Cardiac muscle cell (in vitro differentiated cells and primary cell): ENCODE measurements around the gene ENPP6. TPM values are rescaled to one million over a fixed set of nuclear protein-coding genes. Genes with fewer than 3 reads are reported as not detected.

Source experiments
- DNase-seq, 2 donors: peaks; one replicate each; pipeline versions ENCODE4 v3.0.0 to v3.0.0-alpha.2; 2010 to 2017; ENCODE audit warnings: low read depth in 1 of 2, low spot score in 1 of 2
- H3K27ac ChIP-seq: fragments of 200-600 bp; sonication (generic); 2 replicates; pipeline ENCODE4 v1.5.1; 2016
- H3K27me3 ChIP-seq: fragments of 200-600 bp; sonication (generic); 2 replicates; pipeline ENCODE4 v1.6.0; 2016; ENCODE audit warnings: control low read depth
- H3K36me3 ChIP-seq: fragments of 200-600 bp; sonication (generic); 2 replicates; pipeline ENCODE4 v1.5.1; 2016; ENCODE audit warnings: control low read depth
- H3K4me1 ChIP-seq: fragments of 200-600 bp; sonication (generic); 2 replicates; pipeline ENCODE4 v1.8.1; 2017; ENCODE audit warnings: low read depth, mild to moderate bottlenecking, mixed run types
- H3K4me3 ChIP-seq: fragments of 200-600 bp; sonication (generic); 2 replicates; pipeline ENCODE4 v1.5.1; 2016; ENCODE audit warnings: mild to moderate bottlenecking
- H3K9me3 ChIP-seq: fragments of 200-600 bp; sonication (generic); 2 replicates; pipeline ENCODE4 v1.5.1; 2017; ENCODE audit warnings: low read depth, mild to moderate bottlenecking, control low read depth
- CTCF ChIP-seq: IDR thresholded peaks from 2 replicates; pipeline ENCODE4 v1.5.1; 2012; ENCODE audit warnings: low read depth, mild to moderate bottlenecking, low read length
- polyA plus RNA-seq: library from polyadenylated mRNA; unstranded; fragments of >200 nt; fragmentation: Nextera tagmentation; extraction: Ambion mirVana; gene quantifications from 2 replicates; pipeline ENCODE4 v1.2.1, GENCODE V29; 2016
- total RNA-seq: library from RNA; depleted of rRNA; stranded (reverse); fragments of >200 nt; gene quantifications from 2 replicates; pipeline ENCODE4 v1.2.3, GENCODE V29; 2016

ENPP6 gene
- total and polyA plus RNA-seq, 2 experiments from 2014 or later: not detected

GRCh38 chr4:184201179-184201578, 16.5 kb downstream of the ENPP6 start:
- H3K4me1 ChIP-seq: no peaks in the 10 kb centered on the region
- no peak for DNase-seq
- no peaks in the 10 kb centered on the region for H3K9me3 ChIP-seq
- no peaks in the 10 kb centered on the region for H3K36me3 ChIP-seq
- TF ChIP-seq CTCF: no peak
- no peak overlapping the region for H3K27ac ChIP-seq
- no peaks in the 10 kb centered on the region for H3K27me3 ChIP-seq
- H3K4me3 ChIP-seq: no peak overlapping the region

- Histone ChIP-seq H3K9me3 (no peaks in the 10 kb centered on the region), H3K4me1 (no peaks in the 10 kb centered on the region), H3K27me3 (no peaks in the 10 kb centered on the region), H3K36me3 (no peaks in the 10 kb centered on the region), H3K4me3 (no peak overlapping the region), H3K27ac (no peak overlapping the region)
- no peak for TF ChIP-seq CTCF
- no peak for DNase-seq
Observed at GRCh38 chr4:184200296-184200695, 17.4 kb downstream of the ENPP6 start.

- Histone ChIP-seq H3K27me3 (no peaks in the 10 kb centered on the region), H3K27ac (no peak overlapping the region), H3K9me3 (no peaks in the 10 kb centered on the region), H3K4me3 (no peak overlapping the region), H3K36me3 (no peaks in the 10 kb centered on the region), H3K4me1 (no peaks in the 10 kb centered on the region)
- no peak for DNase-seq
- TF ChIP-seq CTCF: no peak
Observed at GRCh38 chr4:184199780-184200179, 17.9 kb downstream of the ENPP6 start.

- DNase-seq: no peak
- Histone ChIP-seq H3K9me3 (no peaks in the 10 kb centered on the region), H3K4me1 (peaks cover 4% of the 10 kb centered on the region), H3K36me3 (no peaks in the 10 kb centered on the region), H3K27me3 (no peaks in the 10 kb centered on the region), H3K27ac (no peak overlapping the region), H3K4me3 (no peak overlapping the region)
- TF ChIP-seq CTCF: no peak
Observed at GRCh38 chr4:184198190-184198589, 19.5 kb downstream of the ENPP6 start.

GRCh38 chr4:184197536-184198082, 20.1 kb downstream of the ENPP6 start:
- no peak overlapping the region for H3K27ac ChIP-seq
- peaks cover 4% of the 10 kb centered on the region for H3K4me1 ChIP-seq
- no peaks in the 10 kb centered on the region for H3K9me3 ChIP-seq
- no peak overlapping the region for H3K4me3 ChIP-seq
- peak in 1 of 2 donors; percentile 3 for DNase-seq
- H3K36me3 ChIP-seq: no peaks in the 10 kb centered on the region
- no peaks in the 10 kb centered on the region for H3K27me3 ChIP-seq
- TF ChIP-seq CTCF: no peak
